ENCODE measurements around the gene MIPOL1. TPM values are rescaled to one million over a fixed set of nuclear protein-coding genes. Genes with fewer than 3 reads are reported as not detected.
"Not testable (repeated sequence)": the region's sequence is repeated elsewhere in the genome, so short reads cannot be mapped to it uniquely, and the experiment has no call there.

Gene MIPOL1
- total RNA-seq, 1 donor from 2014 or later: not detected

DNA sequence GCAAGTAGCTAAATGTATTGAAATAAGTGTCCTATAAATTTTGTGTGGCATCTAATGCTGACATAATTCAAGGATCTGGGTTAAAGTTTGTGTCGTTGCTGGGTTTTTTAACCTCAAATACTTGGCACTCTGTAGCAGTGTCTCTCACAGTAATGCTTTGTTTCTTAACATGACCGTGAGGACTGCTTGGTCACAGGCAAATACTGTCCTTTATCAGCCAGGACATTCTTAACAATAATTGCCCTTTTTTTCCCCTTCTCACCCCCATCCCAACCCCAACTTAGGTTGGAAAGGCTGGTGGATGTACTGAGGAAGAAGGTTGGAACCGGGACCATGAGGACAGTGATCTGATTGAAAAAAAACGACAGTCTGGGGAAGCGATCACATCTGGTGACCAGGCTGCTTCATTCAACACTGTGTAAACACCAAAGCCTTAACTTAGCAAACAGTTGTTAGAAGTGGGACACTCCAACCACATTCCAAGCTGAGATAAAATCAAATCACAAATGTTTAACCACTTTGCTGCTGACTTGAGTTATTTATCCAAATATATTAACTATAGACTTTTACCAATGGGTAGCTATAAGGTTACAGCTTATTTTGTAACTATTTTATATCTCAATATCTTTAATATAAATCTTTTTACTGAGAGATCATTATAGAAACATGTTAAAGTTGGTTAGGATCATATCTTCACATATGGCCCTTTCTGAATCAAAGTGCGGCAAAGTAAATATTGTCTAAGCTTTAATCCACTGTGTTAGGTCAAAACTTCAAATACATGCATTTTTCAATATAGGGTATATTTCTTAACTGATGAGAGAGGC lies 349.1 kb downstream of the MIPOL1 start:
- Mint-ChIP-seq H3K9me3 (no peaks in the 10 kb centered on the region), H3K4me3 (no peak overlapping the region), H3K36me3 (ENCODE audit: low read depth) (no peaks in the 10 kb centered on the region), H3K27ac (no peak overlapping the region), H3K27me3 (no peaks in the 10 kb centered on the region), H3K4me1 (no peaks in the 10 kb centered on the region)
- no peak for ATAC-seq (ENCODE audit: low read depth)
- intact Hi-C loops (cut with micrococcal nuclease): no loop called here
- CTCF ChIA-PET: no interaction called here
- TF ChIP-seq, protein P1, sequence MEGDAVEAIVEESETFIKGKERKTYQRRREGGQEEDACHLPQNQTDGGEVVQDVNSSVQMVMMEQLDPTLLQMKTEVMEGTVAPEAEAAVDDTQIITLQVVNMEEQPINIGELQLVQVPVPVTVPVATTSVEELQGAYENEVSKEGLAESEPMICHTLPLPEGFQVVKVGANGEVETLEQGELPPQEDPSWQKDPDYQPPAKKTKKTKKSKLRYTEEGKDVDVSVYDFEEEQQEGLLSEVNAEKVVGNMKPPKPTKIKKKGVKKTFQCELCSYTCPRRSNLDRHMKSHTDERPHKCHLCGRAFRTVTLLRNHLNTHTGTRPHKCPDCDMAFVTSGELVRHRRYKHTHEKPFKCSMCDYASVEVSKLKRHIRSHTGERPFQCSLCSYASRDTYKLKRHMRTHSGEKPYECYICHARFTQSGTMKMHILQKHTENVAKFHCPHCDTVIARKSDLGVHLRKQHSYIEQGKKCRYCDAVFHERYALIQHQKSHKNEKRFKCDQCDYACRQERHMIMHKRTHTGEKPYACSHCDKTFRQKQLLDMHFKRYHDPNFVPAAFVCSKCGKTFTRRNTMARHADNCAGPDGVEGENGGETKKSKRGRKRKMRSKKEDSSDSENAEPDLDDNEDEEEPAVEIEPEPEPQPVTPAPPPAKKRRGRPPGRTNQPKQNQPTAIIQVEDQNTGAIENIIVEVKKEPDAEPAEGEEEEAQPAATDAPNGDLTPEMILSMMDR (IDR thresholded peaks at IDR 0.05): no peak
- POLR2A ChIA-PET: no interaction called here
- DNase-seq: no peak

DNA sequence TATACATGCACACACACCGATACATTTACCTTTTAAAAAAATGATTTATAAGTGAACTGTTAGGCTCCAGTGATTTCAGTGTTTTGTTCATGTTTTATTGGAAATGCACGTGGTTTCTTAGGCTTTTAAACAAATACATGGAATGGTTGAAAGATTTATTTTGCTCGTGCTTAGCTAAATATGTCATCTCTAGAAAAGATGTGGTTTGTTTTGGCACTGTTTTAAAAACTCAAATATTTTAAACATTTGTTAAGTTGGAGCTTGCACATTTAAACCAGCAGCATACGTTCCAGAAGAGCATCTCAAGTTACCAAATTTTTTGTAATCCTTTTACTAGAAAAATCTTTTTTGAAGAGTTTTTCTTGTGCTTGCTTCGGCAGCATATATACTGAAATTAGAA lies 352.8 kb downstream of the MIPOL1 start:
- ATAC-seq (ENCODE audit: low read depth): no peak
- intact Hi-C loops (cut with micrococcal nuclease): no loop called here
- TF ChIP-seq, protein P1 (IDR thresholded peaks at IDR 0.05): no peak
- Mint-ChIP-seq H3K27ac (no peak overlapping the region), H3K4me1 (no peaks in the 10 kb centered on the region), H3K4me3 (no peak overlapping the region), H3K9me3 (peaks cover 7% of the 10 kb centered on the region), H3K27me3 (no peaks in the 10 kb centered on the region), H3K36me3 (ENCODE audit: low read depth) (no peaks in the 10 kb centered on the region)
- no peak for DNase-seq
- POLR2A ChIA-PET: no interaction called here
- CTCF ChIA-PET: no interaction called here

DNA sequence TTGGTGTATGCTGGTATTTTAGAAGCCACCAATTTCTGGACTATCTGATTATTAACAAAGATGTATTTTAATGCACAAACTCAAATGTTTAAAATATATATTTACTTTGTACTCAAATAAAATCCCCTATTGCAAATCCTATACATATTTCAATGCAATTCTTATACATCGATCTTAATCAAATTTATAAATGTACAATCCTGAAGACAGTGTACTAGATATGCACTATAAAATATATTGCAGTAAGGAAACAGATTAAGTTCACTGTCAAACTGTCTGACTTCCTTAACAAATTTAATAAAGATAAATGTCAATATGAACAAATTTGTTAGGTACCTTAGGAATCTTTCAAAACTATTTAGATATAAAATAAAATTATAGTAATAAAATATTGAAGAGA lies 353.4 kb downstream of the MIPOL1 start:
- no peak for DNase-seq
- CTCF ChIA-PET: no interaction called here
- Mint-ChIP-seq H3K27me3 (no peaks in the 10 kb centered on the region), H3K9me3 (peaks cover 7% of the 10 kb centered on the region), H3K27ac (no peak overlapping the region), H3K36me3 (ENCODE audit: low read depth) (no peaks in the 10 kb centered on the region), H3K4me3 (no peak overlapping the region), H3K4me1 (no peaks in the 10 kb centered on the region)
- POLR2A ChIA-PET: no interaction called here
- TF ChIP-seq, protein P1 (IDR thresholded peaks at IDR 0.05): no peak
- ATAC-seq (ENCODE audit: low read depth): no peak
- intact Hi-C loops (cut with micrococcal nuclease): no loop called here

DNA sequence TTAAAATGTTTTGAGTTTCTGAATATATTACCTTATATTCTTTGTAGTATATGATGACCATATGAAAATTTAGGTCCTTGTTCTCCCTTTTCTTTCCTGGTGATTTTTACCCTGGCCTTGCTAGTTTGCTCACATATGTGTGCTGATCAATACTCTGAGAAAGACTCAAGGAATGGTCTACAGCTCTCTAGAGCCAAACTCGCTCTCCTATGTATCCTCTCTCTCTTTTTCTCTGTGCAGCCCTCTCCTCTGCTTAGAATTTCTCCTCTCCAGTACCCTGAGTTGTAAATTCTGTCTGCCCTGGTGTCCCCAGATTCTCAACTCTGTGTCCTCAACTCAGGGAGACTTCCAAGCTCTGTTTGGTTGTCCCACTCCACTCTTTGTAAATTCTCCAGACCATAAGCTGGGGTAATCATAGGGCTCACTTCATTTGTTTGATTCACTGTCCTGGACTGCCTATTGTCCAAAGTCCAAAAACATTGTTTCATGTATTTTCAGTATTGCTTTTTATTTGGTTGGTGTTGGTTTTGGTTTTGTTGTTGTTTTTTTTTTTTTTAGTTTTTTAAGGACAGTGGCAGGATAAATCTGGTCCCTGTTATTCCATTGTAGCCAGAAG lies 356.3 kb downstream of the MIPOL1 start:
- Mint-ChIP-seq H3K4me1 (no peaks in the 10 kb centered on the region), H3K9me3 (peaks cover 7% of the 10 kb centered on the region), H3K27ac (no peak overlapping the region), H3K36me3 (ENCODE audit: low read depth) (no peaks in the 10 kb centered on the region), H3K27me3 (no peaks in the 10 kb centered on the region), H3K4me3 (no peak overlapping the region)
- POLR2A ChIA-PET: no interaction called here
- TF ChIP-seq, protein P1 (IDR thresholded peaks at IDR 0.05): no peak
- intact Hi-C loops (cut with micrococcal nuclease): no loop called here
- CTCF ChIA-PET: no interaction called here
- no peak for ATAC-seq (ENCODE audit: low read depth)
- no peak for DNase-seq

DNA sequence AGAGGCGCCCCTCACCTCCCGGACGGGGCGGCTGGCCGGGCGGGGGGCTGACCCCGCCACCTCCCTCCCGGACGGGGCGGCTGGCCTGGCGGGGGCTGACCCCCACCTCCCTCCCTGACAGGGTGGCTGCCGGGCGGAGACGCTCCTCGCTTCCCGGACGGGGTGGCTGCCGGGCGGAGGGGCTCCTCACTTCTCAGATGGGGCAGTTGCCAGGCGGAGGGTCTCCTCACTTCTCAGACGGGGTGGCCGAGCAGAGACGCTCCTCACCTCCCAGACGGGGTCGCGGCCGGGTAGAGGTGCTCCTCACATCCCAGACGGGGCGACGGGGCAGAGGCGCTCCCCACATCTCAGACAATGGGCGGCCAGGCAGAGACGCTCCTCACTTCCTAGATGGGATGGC lies 357.9 kb downstream of the MIPOL1 start:
- H3K36me3 Mint-ChIP-seq (ENCODE audit: low read depth); H3K27me3 Mint-ChIP-seq; H3K4me1 Mint-ChIP-seq; H3K4me3 Mint-ChIP-seq; intact Hi-C loops (cut with micrococcal nuclease); CTCF ChIA-PET; H3K9me3 Mint-ChIP-seq; H3K27ac Mint-ChIP-seq; ATAC-seq (ENCODE audit: low read depth); POLR2A ChIA-PET; DNase-seq: not testable (repeated sequence)
